ENCODE measurements around the gene SMARCAL1. TPM values are rescaled to one million over a fixed set of nuclear protein-coding genes. Genes with fewer than 3 reads are reported as not detected.

SMARCAL1 gene
- total RNA-seq, 1 donor from 2014 or later: 11.9 TPM

- DNase-seq (ENCODE audit: low read depth in 2 of 2): no peak
Observed at GRCh38 chr2:216475767-216476166, 63.5 kb downstream of the SMARCAL1 start.

GRCh38 chr2:216477283-216478035 is 65.2 kb downstream of the SMARCAL1 start:
- no peak for DNase-seq (ENCODE audit: low read depth in 2 of 2)

GRCh38 chr2:216478151-216478550 is 65.9 kb downstream of the SMARCAL1 start:
- peak; percentile 62 to 96 for DNase-seq (ENCODE audit: low read depth in 2 of 2)

GRCh38 chr2:216478791-216479190 is 66.5 kb downstream of the SMARCAL1 start:
- no peak for DNase-seq (ENCODE audit: low read depth in 2 of 2)

- DNase-seq (ENCODE audit: low read depth in 2 of 2): no peak
Observed at GRCh38 chr2:216480221-216480620, 67.9 kb downstream of the SMARCAL1 start.

- DNase-seq (ENCODE audit: low read depth in 2 of 2): no peak
Observed at GRCh38 chr2:216482640-216483039, 70.4 kb downstream of the SMARCAL1 start.

- no peak for DNase-seq (ENCODE audit: low read depth in 2 of 2)
Observed at GRCh38 chr2:216485237-216485636, 73.0 kb downstream of the SMARCAL1 start.

GRCh38 chr2:216485745-216486144 is 73.5 kb downstream of the SMARCAL1 start:
- DNase-seq (ENCODE audit: low read depth in 2 of 2): no peak

- DNase-seq (ENCODE audit: low read depth in 2 of 2): no peak
Observed at GRCh38 chr2:216486271-216486670, 74.0 kb downstream of the SMARCAL1 start.

GRCh38 chr2:216486708-216487107 is 74.4 kb downstream of the SMARCAL1 start:
- DNase-seq (ENCODE audit: low read depth in 2 of 2): peak in 1 of 2 donors; percentile 73

- DNase-seq (ENCODE audit: low read depth in 2 of 2): peak in 1 of 2 donors; percentile 73
Observed at GRCh38 chr2:216490061-216490460, 77.8 kb downstream of the SMARCAL1 start.

GRCh38 chr2:216491793-216492596 is 79.7 kb downstream of the SMARCAL1 start:
- DNase-seq (ENCODE audit: low read depth in 2 of 2): peak in 1 of 2 donors; percentile 59

- DNase-seq (ENCODE audit: low read depth in 2 of 2): peak; percentile 21 to 70
Observed at GRCh38 chr2:216492597-216493333, 80.5 kb downstream of the SMARCAL1 start.

GRCh38 chr2:216493334-216493685 is 81.0 kb downstream of the SMARCAL1 start:
- DNase-seq (ENCODE audit: low read depth in 2 of 2): no peak

GRCh38 chr2:216495656-216496055 is 83.4 kb downstream of the SMARCAL1 start:
- peak in 1 of 2 donors; percentile 82 for DNase-seq (ENCODE audit: low read depth in 2 of 2)

GRCh38 chr2:216497382-216498069 is 85.2 kb downstream of the SMARCAL1 start:
- no peak for DNase-seq (ENCODE audit: low read depth in 2 of 2)

GRCh38 chr2:216498070-216498378 is 85.7 kb downstream of the SMARCAL1 start:
- no peak for DNase-seq (ENCODE audit: low read depth in 2 of 2)

- peak; percentile 97 to 98 for DNase-seq (ENCODE audit: low read depth in 2 of 2)
Observed at GRCh38 chr2:216498379-216499352, 86.4 kb downstream of the SMARCAL1 start, which contains the start of gene RPL37A. Gene RPL37A (plus strand): TSS chr2:216498844. CDS start chr2:216498875, 31 bp downstream.

- no peak for DNase-seq (ENCODE audit: low read depth in 2 of 2)
Observed at GRCh38 chr2:216499641-216500218, 87.4 kb downstream of the SMARCAL1 start.

GRCh38 chr2:216500572-216500971 is 88.3 kb downstream of the SMARCAL1 start:
- no peak for DNase-seq (ENCODE audit: low read depth in 2 of 2)
